GM19351 (cell line): Measurements from ENCODE around the gene ANKZF1.
"Not testable (repeated sequence)": the region's sequence is repeated elsewhere in the genome, so short reads cannot be mapped to it uniquely, and the experiment has no call there.

Source experiments
- ATAC-seq: cut with Tn5 transposase; IDR thresholded peaks from one replicate; pipeline ENCODE4 v1.9.1; 2021; ENCODE audit warnings: mild to moderate bottlenecking, moderate library complexity; ENCODE audit not compliant: unreplicated experiment

ANKZF1 gene

DNA sequence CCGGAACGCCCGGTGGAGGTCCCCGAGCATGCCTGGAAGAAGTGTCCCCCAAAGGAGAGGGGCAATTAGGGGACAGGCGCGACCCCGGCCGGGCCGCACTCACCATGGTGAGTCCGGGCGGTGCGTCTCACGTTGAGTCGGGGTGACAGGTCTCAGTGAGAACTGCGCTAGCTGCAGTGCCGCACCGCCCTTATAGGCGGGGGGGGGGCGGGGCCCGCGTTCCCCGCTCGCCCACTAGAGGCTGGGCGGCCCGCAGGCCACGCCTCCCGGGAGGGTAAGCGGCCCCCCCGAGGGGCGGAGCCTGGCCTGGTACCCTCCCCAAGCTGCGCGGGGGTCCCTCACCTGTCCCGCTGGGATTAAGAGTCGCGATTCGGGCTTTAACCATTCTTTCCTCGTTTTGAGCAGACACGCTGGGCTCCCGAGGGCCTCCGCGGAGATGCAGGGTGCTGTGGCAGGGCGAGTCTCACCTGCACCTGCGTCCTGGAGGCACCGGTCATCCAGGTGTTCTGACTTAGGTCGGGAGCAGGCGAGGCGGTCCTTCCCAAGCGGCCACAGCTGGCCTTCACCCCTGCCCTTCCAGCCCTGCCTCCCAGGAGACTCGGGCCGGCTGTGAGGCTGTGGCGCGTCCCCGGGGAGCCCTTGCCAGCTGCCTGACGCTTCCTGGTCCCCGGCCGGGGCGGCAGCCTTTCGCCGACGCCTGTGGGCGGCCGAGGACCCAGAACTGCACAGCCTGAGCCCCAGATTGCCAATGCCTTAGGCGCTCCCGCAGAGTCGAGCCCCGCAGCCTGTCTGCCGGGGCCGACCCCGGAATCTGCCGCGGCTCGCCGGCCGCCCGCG, 24.4 kb downstream of the ANKZF1 start, which contains the start of gene TUBA4A:
Gene TUBA4A (minus strand): TSS at position 166 of the 837 bp plus-strand sequence. CDS start 60 bp downstream, at position 106.
- peak; percentile 56 for ATAC-seq

DNA sequence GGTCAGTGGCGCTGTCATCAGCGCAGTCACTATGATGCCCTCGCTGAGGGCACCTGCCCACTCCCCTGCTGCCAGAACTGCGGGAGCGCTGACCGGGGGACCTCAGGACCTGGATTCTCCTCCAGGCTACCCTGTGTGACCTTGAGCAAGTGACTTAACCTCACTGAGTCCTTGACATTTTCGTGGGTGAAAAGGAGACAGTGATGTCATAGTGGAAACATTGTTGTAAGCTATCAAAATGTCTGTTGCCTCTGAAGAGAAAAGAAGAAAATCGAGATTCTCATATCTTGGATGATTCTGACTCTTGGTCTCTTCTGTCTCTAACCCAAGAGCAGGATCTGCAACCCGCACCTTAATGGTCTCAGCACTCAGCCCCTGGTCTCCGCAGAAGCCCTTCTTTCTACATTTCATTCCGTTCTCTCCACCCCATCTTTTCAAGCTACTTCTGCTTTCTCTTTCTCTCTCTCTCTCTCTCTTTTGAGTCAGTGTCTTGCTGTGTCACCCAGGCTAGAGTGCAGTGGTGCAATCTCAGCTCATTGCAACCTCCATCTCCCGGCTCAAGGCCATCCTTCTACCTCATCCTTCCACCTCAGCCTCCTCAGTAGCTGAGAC, 25.1 kb downstream of the ANKZF1 start:
- peak; percentile 32 for ATAC-seq

DNA sequence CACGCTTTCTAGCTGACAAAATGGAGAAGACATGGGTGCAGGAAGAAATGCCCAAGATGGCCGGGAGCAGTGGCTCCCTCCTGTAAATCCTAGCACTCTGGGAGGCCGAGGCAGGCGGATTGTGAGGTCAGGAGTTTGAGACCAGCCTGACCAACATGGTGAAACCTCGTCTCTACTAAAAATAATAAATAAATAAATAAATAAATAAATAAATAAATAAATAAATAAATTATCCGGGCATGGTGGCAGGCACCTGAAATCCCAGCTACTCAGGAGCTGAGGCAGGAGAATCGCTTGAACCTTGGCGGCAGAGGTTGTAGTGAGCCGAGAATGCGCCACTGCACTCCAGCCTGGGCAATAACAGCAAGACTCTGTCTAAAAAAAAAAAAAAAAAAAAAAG, 29.3 kb downstream of the ANKZF1 start:
- not testable (repeated sequence) for ATAC-seq

DNA sequence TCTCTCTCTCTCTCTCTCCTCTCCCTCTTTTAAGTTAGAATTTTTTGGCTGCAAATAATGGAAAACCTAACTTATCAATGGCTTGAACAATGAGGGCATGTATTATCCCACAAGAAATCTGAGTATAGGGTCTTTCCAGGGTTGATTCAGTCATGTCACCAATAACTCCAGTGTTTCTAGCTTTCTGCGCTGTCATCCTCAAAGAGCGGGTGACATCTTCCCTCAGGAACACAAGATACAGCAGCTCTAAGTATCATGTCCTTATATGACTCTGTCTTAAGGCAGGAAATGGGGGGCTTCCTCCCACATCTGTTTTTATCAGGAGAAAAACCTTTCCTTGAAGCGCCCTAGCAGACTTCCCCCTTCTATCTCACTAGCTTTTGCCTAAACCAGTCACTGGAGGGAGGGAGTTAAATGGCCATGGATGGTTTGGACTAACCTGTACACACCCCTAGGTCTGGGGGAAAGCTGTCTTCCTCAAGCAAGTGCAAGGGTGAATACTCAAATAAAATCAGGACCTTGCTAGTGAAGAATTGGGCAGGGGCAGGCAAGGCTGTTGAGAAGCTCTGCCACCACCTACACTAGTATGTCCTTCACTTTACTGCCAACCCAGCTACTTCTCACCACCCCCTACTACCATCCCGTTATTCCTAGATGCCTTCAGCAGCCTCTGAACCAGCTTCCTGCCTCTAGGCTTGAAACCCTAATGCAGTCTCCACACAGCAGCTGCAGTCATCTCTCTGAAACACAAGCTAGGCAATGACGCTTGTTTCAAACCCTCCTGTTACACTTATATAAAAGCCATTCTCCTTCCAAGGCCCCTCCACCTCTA, 31.6 kb downstream of the ANKZF1 start:
- no peak for ATAC-seq

DNA sequence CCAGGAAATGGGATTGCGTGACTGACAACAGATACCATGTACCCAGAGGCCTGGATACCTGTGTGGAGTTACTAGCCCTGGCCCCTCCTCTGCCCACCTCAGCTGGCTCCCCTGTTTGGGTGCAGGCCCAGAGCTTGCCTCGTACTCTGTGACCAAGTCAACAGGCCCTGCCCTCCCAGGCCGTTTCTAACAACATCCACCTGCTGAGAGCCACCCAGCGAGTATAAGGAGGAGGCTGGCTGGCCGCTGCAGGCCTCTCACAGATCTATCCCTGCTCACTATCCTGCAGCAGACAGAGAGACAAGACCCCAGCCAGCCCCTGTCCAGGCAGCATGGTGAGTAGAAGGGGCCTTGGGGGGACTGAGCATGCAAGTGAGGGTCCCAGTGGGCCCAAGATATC, 36.6 kb downstream of the ANKZF1 start:
- no peak for ATAC-seq

DNA sequence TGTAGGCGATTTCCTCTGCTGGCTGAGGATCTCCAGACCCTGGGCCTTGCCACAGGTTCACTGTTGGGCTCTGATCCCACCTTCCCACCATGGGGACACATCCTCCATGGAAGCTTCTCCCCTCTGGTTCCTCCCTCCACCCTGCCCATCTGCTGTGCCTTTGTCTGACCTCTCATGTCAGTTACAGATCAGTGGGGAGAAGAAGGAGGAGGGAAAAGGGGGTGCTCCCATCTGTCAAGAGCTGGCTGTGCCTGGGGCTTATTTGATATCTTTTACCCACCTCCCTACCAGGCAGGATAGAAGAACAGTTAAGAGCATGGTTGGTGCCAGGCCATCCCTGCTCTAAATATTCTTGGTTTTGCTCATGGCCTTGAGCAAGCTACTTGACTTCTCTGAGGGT, 37.3 kb downstream of the ANKZF1 start:
- no peak for ATAC-seq

DNA sequence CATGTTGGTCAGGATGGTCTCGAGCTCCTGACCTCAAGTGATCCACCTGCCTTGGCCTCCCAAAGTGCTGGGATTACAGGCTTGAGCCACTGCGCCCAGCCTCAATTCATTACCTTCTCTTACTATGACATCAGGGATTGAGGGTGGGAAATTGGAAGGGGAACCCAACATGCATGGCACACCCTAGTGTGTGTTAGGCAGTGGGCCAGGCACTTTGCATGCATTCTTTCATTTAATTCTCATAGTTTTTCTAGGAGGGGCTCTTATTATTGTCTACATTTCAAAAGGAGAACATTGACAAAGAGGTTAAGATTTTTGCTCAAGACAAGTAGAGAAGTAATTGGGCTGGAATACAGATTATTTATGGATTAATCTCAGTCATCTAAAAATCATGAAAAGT, 38.7 kb downstream of the ANKZF1 start:
- no peak for ATAC-seq

DNA sequence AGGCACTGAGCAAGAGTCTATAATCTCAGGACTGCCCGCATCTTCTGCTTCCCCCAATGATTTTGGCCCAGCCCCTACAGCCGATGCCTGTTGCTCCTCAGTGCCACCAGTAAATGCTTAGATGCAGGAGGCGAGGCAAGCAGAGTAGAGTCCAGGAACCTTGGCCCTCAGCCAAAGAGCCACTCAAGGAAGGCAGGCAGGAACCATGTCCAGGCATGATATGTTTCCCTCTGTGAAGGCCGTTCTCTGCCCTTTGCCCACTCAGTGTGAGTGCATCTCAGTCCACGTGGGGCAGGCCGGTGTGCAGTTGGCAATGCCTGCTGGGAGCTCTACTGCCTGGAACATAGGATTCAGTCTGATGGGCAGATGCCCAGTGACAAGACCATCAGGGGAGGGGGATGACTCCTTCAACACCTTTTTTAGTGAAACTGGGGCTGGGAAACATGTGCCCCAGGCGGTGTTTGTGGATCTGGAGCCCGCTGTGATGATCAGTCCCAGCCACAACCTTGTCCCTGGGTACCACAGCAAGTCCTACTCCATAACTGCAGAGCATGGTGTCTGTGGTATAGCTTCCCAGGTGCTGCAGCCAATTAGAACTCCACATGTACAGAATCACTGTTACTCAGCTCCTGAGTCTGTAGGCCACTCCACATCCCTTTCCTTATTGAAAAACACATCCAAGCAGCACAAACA, 39.9 kb downstream of the ANKZF1 start:
- no peak for ATAC-seq

DNA sequence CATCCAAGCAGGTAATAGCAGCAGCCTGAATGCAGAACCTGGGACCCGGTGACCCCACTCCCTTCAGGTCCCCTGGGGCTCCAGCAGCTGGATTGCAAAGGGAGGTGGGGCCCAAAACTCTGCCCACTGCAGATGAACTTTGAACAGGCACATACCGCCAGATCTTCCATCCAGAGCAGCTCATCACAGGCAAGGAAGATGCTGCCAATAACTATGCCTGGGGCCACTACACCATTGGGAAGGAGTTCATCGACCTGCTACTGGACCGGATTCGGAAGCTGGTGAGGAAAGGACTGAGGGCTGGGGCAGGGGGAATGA, 40.4 kb downstream of the ANKZF1 start:
- no peak for ATAC-seq

DNA sequence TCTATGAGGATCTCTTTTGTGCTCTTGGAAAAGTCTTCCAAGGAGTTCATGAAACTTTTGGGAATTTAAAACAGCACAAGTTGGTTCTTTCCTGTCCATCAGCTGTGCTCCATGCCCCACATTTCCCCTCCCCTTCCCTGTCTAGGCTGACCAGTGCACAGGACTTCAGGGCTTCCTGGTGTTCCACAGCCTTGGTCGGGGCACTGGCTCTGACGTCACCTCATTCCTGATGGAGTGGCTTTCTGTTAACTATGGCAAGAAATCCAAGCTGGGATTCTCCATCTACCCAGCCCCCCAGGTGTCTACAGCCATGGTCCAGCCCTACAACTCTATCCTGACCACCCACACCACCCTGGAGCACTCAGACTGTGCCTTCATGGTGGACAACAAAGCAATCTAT, 41.4 kb downstream of the ANKZF1 start:
- ATAC-seq: no peak

DNA sequence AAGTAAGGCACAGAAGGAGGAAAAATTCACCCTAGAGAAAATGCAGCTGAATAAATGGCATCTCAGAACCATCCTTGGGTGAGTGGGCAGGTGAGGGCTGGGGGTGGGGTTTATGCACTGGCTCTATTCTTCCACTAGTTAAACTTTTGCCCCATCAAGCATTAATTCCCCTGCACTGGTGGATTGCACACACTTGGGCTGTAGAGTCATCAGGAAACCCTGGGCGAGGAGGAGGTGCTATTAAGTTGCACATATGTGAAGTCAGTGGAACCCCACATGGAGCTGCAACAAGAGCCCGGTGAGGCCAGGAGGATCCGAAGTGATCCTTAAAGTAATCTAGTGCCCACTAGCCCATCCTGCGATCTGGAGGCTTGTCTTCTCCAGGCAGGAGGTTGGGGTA, 42.8 kb downstream of the ANKZF1 start:
- ATAC-seq: no peak

DNA sequence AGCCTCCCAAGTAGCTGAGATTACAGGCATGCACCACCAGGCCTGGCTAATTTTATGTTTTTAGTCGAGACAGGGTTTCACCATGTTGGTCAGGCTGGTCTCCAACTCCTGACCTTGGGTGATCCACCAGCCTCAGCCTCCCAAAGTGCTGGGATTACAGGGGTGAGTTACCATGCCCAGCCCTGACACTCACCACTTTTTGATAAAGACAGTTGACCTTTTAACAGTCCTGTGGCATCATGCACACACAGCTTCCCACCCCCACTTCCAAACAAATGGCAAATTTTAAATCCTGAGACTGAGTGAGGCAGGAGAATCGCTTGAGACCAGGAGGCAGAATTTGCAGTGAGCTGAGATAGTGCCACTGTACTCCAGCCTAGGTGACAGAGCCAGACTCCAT, 43.4 kb downstream of the ANKZF1 start:
- ATAC-seq: no peak

DNA sequence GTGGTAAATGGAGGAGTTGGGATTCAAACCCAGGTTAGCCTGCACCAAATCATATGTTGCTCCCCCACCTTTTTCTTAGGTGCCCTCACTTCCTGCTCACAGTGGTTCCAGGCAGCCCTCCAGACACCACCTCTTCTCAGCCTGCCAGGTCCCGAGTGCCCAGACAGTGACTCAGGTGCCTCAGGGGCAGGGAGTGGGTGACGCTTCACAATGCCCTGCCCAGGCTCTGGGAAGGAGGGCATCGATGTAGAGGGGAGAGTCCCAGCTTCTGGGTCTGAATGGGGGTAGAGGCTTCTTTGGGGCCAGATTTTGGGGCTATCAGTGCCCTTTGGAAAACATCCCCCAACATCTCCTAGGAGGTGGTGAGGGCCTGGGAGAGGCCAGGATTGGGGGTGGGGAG, 44.3 kb downstream of the ANKZF1 start:
- no peak for ATAC-seq

DNA sequence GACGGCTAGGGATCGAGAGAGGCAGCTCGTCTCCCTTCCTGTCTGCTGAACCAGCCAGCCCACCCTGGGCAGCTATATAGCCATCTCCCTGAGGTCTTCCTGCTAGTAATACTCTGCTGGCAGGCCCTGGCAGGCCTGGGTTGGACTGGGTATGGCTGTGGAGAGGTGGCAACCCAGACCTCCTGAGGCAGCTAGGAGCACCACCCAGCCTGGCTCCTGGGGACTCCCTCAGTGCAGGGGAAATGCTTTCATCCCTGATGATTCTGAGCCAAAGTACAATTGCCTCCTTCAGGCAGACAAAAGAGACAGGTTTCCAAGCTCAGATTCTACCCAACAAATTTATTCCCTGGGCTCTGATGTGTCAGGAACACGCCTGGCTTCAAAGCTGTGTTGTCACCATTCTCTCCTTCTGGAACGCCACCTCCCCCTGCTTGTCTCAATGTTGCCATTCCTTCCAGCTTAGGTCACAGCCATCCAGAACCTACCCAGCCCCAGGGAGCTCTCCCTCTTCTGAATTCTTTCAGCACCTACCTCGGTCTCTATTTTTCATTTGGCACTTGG, 44.8 kb downstream of the ANKZF1 start:
- no peak for ATAC-seq

DNA sequence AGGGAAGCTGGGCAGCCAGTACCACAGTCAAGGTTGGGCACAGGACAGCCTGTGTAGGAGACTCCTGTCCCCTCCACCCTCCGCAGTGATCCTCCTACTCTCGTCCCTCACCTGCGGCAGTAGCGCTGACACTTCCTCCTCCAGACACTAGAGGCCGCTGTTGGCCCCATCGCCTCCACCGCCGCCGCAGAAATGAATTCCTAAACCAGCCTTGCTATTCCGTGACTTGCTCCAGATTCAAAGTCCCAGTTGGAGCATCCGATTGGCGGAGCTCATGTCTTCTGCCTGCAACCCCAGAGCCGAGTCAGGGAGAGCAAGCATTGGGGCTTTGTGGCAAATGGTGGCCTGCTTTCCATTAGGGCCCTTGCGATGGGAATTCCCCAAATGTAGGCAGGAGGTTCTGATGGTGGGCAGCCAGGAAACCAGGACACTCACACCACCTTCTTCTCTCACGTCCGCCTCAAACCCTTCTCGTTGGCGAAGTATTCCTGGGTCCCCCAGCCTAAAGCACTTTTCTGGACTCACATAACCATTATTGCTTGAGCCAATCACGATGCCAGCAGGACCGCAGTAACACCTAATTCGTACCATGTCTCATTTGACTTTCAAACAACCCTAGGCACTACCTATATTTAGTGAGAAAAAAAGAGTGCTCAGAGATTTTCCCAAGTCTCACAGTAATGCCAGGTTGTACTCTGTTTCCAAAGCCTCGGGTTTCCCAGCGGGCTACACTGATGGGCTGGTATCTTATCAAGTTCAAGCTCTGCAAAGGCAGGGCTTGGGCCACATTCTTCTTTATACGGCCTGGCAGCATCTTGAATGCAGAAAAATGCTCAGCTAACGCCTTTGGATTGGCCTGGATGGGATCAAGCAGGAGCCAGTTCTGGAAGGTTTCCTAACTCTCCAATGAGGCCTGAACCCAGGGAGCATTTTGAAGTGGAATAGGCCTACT, 48.4 kb downstream of the ANKZF1 start:
- ATAC-seq: peak; percentile 28

DNA sequence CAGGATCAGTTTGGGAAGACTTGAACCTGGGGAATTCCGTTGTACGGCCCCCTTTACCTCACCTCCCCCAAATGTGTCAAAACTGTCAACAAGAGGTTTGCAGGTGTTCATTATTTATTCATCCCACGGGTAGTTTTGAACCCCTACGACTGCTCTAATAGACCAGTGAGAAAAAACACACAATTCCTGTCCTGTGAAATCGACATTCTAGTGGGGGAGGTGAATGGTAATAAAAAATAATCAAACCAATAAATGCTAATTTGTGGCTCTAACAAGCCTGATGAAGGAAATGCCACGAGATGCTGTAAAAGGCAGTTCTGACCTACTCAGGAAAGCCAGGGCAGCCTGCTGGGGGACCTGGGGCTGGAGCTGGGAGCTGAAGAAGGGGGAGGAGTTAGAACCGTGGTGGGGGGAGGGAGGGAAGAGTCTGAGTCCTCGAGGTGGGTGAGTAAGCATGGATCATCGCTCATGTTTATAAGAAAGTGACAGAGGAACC, 49.1 kb downstream of the ANKZF1 start:
- no peak for ATAC-seq

DNA sequence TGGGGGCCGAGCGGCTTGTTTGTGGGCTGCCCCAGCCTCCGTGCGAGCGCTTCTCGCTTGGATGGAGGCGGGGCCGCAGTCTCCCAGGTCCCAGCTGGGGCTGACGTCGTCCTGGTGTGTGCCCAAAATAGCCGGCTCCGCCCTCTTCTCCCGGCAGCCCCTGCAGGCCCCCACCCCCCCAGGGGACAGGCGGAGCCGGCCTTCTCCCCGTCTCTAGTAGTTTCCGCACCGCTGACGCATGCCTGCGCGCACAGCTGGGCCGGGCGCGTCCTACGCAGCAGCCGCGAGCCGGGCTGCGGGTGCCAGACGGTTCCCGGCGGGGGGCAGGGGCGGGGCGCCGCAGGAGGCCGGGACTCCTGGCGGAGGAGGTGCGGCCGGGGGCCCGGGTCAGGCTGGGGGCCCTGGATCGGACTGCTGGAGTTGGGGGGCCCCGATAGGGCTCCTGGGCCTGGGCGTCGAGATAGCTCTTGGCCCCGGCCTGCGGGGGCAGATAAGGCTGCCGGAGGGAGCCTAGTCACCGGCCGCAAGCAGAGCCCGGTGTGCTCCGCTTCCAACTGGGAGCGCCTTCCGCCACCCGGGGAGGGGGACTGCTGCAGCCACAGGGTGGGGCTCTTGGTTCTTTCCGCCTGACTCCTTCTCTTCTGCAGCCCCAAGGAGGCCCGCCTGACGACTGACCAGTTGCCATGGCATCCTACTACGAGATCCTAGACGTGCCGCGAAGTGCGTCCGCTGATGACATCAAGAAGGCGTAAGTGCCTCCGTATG, 49.7 kb downstream of the ANKZF1 start, which contains the start of gene DNAJB2:
Gene DNAJB2 (plus strand): TSS at position 216 of the 765 bp plus-strand sequence. CDS start 468 bp downstream, at position 684.
- peak; percentile 79 for ATAC-seq

DNA sequence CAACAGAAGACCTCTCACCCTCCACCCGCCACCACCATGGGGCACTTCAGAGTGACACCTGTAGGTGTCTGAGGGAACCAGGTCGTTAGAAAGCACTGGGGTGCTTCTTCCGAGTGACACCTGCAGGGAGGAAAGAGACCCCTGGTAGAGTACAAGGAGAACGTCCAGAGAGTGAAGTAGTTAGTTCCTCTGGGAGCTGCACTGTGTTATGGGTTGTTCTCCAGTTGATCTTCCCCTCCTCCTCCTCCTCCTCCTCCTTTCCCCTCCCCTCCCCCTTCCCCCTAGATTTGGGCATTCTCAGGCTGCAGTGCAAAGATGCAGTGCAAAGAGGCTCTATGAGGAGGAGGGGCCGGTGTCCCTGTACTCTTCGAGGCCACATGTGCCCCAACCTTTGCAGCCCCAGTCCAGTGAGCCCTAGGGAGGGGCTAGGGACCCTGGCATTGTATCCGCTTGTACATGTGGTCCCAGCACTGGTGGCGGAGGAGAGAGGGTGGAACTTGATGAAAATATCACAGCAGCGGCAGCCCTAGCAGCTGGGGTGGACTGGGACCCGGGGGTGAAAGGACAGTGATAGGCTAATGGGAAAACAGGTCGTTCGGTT, 50.4 kb downstream of the ANKZF1 start:
- ATAC-seq: no peak
